NCI-H2081 (cell line): Measurements from ENCODE around the gene EDNRA.

Experiments
- DNase-seq, 2 experiments: peaks; one replicate each; lab custom pipeline; 2025; lab: John Stamatoyannopoulos, UW

The EDNRA gene

DNA sequence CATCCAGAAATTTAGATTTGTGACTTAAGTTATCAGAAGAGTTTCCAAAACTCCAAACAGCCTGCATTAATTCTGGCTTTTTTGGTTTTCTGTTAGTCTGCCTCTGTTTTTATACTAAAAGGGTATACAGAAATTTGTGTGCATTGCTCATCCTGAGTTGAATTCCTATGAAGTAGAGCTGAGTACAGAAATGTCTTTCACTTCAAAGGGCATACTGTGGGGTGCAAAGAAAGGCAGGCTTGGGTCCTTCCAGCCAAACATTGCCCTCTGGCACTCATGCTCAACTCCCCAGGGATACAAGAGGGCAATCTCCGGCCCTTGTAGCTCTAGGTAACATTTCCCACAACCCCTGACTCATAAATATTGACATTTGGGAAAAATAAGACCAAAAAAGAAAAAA, 108.7 kb downstream of the EDNRA start:
- no peak for DNase-seq

DNA sequence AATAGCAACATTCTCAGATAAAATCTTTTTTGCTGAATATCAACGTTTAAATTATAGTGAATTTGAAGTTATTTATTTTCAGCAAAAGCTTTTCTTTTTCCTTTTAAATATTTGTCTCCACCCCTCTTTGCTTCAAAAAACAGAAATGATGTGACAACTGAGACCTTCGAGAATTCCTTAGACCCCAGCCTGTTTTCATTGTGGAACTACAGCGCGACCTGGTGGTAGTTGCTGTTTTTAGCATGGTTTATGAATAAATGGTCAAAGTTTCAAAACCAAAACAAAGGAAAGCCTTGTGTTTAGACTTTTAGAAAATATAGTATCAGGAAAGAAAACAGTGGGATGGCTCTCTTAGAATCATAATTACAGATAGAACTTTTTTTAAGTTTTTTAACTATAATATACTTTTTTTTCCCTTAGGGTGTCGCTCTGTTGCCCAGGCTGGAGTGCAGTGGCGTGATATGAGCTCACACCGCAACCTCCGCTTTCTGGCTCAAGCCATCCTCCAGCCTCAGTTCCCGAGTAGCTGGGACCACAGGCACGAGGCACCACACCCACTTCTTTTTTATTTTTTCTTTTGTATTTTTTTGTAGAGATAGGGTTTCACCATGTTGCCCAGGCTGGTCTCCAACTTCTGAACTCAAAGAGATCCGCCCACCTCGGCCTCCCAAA, 109.5 kb downstream of the EDNRA start:
- DNase-seq, result peak; percentile 21 to 33

DNA sequence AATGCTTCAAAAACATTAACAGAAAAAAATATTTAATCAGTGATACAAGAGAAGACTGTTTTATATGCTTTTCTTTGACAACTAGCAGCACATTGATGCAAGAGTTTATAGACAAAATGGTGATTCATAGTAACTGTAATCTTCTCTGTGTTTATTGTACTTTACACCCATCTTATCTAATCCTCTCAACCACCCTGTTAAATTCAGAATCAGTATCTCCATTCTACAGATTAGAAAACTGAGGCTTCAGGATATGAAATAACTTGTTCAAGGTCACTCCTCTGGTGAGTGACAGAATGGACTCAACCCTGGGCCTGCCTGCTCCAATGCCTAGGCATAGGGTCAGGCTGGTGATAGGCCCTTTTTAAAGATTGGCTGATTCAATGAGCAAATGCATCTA, 110.2 kb downstream of the EDNRA start:
- DNase-seq, result no peak

DNA sequence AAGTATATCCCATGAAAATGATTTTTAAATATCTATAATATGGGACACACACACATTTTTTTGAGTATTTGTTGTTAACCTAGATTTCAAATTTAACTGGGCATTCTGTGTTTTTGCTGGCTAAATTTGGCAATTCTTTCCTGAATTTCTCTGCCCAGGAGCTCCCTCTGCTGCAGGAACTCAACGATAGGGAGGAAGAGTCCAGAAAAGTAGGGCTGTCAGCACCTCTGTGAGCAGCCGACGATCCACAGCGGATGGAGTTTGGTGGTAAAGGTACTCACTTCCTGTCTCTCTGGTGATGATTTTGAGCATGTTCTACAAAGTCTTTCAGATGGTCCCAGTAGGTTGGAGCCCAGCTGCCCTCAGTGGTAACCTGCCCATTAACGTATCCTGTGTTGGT, 113.2 kb downstream of the EDNRA start:
- no peak for DNase-seq
